Kidney (tissue), 14 donors: Measurements from ENCODE around the gene ST3GAL3. TPM values are rescaled to one million over a fixed set of nuclear protein-coding genes. Genes with fewer than 3 reads are reported as not detected.
"Not testable (repeated sequence)": the region's sequence is repeated elsewhere in the genome, so short reads cannot be mapped to it uniquely, and the experiment has no call there.

Experiments
- DNase-seq, 5 donors: peaks; one replicate each; pipeline ENCODE4 v3.0.0-alpha.2; 2013 to 2020
- FAIRE-seq: peaks from 2 replicates; lab custom pipeline; 2012; peaks lifted over from hg19 to GRCh38; lab: Jason Lieb, UNC
- H3K27ac ChIP-seq, 2 donors: one replicate each; pipeline ENCODE4 v1.7.0; 2013; ENCODE audit warnings: low read depth in 2 of 2, low read length in 2 of 2, inconsistent platforms in 1 of 2
- H3K27me3 ChIP-seq: one replicate; pipeline ENCODE4 v1.7.1; 2013; ENCODE audit warnings: low read length, inconsistent platforms; ENCODE audit not compliant: control insufficient read depth, insufficient read depth
- H3K36me3 ChIP-seq, 3 donors: one replicate each; pipeline versions ENCODE4 v1.7.0 to v1.7.1; 2013; ENCODE audit warnings: low read length in 3 of 3, control low read depth in 1 of 3, inconsistent platforms in 1 of 3; ENCODE audit not compliant: insufficient read depth in 3 of 3, control insufficient read depth in 2 of 3
- H3K4me1 ChIP-seq, 3 donors: one replicate each; pipeline versions ENCODE4 v1.7.0 to v1.7.1; 2013; ENCODE audit warnings: low read length in 3 of 3, inconsistent platforms in 1 of 3, low read depth in 1 of 3; ENCODE audit not compliant: control insufficient read depth in 2 of 3, insufficient read depth in 2 of 3
- H3K4me3 ChIP-seq, 3 donors: one replicate each; pipeline versions ENCODE4 v1.7.0 to v1.8.1; 2013; ENCODE audit warnings: low read length in 3 of 3, control low read depth in 1 of 3, inconsistent platforms in 1 of 3
- H3K9ac ChIP-seq, 3 donors: one replicate each; pipeline versions ENCODE4 v1.7.0 to v1.7.1; 2013; ENCODE audit warnings: low read length in 3 of 3, control low read depth in 1 of 3, inconsistent platforms in 1 of 3
- H3K9me3 ChIP-seq, 3 donors: one replicate each; pipeline versions ENCODE4 v1.7.0 to v1.7.1; 2013; ENCODE audit warnings: low read length in 3 of 3, control low read depth in 1 of 3, inconsistent platforms in 1 of 3; ENCODE audit not compliant: control insufficient read depth in 2 of 3, insufficient read depth in 1 of 3
- intact Hi-C: fragments of 100-400 bp; cut with DNase I; formaldehyde crosslinking; loops from one replicate; pipeline ENCODE4 v1.11.1; 2022
- polyA plus RNA-seq: library from polyadenylated mRNA; stranded (reverse); fragments of 350-450 nt; fragmentation: Illumina TruSeq; extraction: RNeasy Lipid Tissue Mini Kit (QIAGEN cat#74804); gene quantifications from one replicate; pipeline ENCODE4 v1.2.3, GENCODE V29; 2014; ENCODE audit warnings: low read depth, low replicate concordance; ENCODE audit not compliant: insufficient read depth
- total RNA-seq: library from RNA; stranded (reverse); fragmentation: NEBNext Ultra II Directional; extraction: Animal tissue kit (Norgen Biotek cat#: 25700); gene quantifications from one replicate; pipeline ENCODE4 v1.2.1, GENCODE V29; 2021
- TF ChIP-seq, protein P1 (sequence below): IDR thresholded peaks from 3 replicates; pipeline ENCODE4 v1.5.1; 2012; ENCODE audit warnings: mild to moderate bottlenecking, moderate library complexity, borderline replicate concordance; ENCODE audit not compliant: insufficient read depth; ENCODE audit errors: extremely low read depth
- donor health status: control.
- donor health status: control.
- donor health status: control.
- donor health status: control.
- donor health status: control.
- donor health status: DM: yes; HTN: yes; CAD: no.
- donor health status: Normal renal cell carcinoma (clear cell type).

The ST3GAL3 gene
- total and polyA plus RNA-seq, 2 donors from 2014 or later: 15.3 to 21.3 TPM

DNA sequence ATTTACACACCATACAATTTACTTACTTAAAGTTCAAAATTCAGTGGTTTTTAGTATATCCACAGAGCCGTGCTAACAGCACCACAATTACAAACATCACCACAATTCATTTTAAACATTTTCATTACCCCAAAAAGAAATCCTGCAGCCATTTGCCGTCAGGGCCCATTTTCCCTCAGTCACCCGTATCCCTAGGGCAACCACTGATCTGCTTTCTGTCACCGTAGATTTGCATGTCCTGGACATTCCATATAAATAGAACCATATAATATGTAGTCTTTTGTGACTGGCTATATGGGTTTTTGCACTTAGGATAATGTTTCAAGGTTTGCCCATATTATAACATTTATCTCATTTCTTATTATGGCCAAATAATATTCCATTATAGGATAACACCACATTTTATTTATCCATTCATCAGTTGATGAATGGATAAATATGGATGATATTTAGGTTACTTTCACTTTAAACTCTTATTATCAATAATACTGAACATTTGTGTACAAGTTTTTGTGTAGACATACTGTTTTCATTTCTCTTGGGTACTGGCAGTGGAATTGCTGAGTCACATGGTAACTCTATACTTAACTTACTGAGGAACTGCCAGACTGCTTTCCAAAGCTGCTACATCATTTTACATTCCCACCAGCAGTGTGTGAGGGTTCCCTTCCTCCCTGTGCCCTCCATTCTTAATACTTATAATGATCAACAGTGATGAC, 68.9 kb downstream of the ST3GAL3 start:
- Histone ChIP-seq H3K36me3 (no peaks in the 10 kb centered on the region), H3K27ac (no peak overlapping the region), H3K27me3 (no peaks in the 10 kb centered on the region), H3K4me1 (no peaks in the 10 kb centered on the region), H3K9me3 (peaks cover 0 to 3% (median 3%) of the 10 kb centered on the region in 3 donors), H3K4me3 (no peak overlapping the region), H3K9ac (no peak overlapping the region)
- FAIRE-seq (no peak), DNase-seq (no peak)
- intact Hi-C loops: no loop called here
- TF ChIP-seq, protein P1, sequence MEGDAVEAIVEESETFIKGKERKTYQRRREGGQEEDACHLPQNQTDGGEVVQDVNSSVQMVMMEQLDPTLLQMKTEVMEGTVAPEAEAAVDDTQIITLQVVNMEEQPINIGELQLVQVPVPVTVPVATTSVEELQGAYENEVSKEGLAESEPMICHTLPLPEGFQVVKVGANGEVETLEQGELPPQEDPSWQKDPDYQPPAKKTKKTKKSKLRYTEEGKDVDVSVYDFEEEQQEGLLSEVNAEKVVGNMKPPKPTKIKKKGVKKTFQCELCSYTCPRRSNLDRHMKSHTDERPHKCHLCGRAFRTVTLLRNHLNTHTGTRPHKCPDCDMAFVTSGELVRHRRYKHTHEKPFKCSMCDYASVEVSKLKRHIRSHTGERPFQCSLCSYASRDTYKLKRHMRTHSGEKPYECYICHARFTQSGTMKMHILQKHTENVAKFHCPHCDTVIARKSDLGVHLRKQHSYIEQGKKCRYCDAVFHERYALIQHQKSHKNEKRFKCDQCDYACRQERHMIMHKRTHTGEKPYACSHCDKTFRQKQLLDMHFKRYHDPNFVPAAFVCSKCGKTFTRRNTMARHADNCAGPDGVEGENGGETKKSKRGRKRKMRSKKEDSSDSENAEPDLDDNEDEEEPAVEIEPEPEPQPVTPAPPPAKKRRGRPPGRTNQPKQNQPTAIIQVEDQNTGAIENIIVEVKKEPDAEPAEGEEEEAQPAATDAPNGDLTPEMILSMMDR: no peak

DNA sequence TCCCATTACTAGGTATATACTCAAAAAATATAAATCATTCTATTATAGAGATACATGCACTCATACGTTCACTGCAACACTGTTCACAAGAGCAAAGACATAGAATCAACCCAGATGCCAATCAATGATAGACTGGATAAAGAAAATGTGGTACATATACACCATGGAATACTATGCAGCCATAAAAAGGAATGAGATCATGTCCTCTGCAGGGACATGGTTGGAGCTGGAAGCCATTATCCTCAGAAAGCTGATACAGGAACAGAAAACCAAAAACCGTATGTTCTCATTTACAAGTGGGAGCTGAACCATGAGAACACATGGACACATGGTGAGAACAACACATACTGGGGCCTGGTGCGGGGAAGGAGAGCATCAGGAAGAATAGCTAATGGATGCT, 70.6 kb downstream of the ST3GAL3 start:
- H3K4me1 ChIP-seq, H3K27ac ChIP-seq, DNase-seq, FAIRE-seq, H3K9ac ChIP-seq, H3K9me3 ChIP-seq, intact Hi-C loops, H3K36me3 ChIP-seq, H3K27me3 ChIP-seq, H3K4me3 ChIP-seq: not testable (repeated sequence)

DNA sequence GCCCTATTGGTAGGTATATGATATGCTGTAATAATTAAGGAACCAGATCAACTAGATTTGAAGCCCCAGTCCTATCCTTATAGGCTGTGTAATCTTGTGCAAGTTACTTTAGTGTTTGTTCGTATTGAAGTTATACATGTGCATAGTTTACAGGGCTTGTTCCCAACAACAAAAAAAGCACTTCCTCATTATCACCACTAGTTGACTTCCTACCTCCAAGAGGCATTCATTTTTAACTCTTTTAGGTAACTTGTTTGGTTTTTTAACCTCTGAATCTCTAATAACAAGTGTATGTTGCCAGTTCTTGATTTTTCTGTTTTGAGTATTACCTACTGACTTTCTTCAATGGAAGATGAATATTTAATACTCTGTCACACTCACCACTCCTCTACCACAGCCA, 71.9 kb downstream of the ST3GAL3 start:
- no peak for DNase-seq
- Histone ChIP-seq H3K27me3 (no peaks in the 10 kb centered on the region), H3K27ac (no peak overlapping the region), H3K4me1 (peaks cover 0 to 3% (median 0%) of the 10 kb centered on the region in 3 donors), H3K4me3 (no peak overlapping the region), H3K36me3 (no peaks in the 10 kb centered on the region), H3K9me3 (peaks cover 0 to 3% (median 3%) of the 10 kb centered on the region in 3 donors), H3K9ac (no peak overlapping the region)
- no peak for FAIRE-seq
- TF ChIP-seq, protein P1: no peak
- intact Hi-C loops: no loop called here

DNA sequence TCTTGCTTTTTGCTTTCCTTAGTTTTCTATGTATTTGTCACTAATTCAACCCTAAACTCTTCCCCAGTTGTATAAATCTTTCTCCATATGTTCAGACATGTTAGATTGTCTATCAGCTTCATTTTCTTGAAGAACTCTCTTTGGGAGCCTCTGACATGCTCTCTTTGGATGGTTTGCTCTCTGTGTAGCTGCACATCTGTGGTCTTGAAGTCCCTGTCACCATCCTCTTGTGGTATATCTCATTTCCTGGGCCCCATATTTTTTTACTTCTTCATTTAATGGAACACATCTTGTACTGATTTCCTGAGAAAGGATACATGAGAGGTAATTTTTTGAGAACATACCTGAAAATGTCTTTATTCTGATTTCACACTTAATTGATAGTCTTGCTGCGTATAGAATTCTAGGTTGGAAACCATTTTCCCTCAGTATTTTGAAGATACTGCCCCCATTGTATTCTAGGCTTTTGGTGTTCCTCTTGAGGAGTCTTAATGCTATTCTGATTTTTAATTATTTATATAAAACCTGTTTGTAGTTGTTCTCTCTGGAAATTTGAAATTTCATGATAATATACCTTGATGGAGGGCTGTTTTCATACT, 72.6 kb downstream of the ST3GAL3 start:
- H3K4me1 ChIP-seq: peaks cover 0 to 3% (median 0%) of the 10 kb centered on the region in 3 donors
- no peaks in the 10 kb centered on the region for H3K36me3 ChIP-seq
- TF ChIP-seq, protein P1: no peak
- intact Hi-C loops: no loop called here
- no peak overlapping the region for H3K4me3 ChIP-seq
- no peak for FAIRE-seq
- H3K9me3 ChIP-seq: peaks cover 0 to 3% (median 3%) of the 10 kb centered on the region in 3 donors
- DNase-seq: no peak
- no peak overlapping the region for H3K9ac ChIP-seq
- H3K27ac ChIP-seq: no peak overlapping the region
- no peaks in the 10 kb centered on the region for H3K27me3 ChIP-seq
